Left lung (tissue), 10 donors: ENCODE results near the gene HOXC6. TPM values are rescaled to one million over a fixed set of nuclear protein-coding genes. Genes with fewer than 3 reads are reported as not detected.

Experiments used
- ATAC-seq: fragments of 200-7000 bp; cut with Tn5 transposase; one replicate; pipeline ENCODE4 v1.9.1; 2020; ENCODE audit warnings: moderate library complexity
- DNase-seq, 4 donors: peaks; one replicate each; pipeline ENCODE4 v3.0.0-alpha.2; 2013 to 2020
- H3K27ac ChIP-seq, 2 donors: fragments of 200-600 bp; sonication (generic) in 1 of 2; one replicate each; pipeline versions ENCODE4 v1.5.0 to v1.8.0; 2020 to 2021
- H3K27me3 ChIP-seq, 2 donors: fragments of 200-600 bp; sonication (generic) in 1 of 2; one replicate each; pipeline versions ENCODE4 v1.5.0 to v1.8.0; 2020 to 2021
- H3K36me3 ChIP-seq, 2 donors: fragments of 200-600 bp; sonication (generic) in 1 of 2; one replicate each; pipeline versions ENCODE4 v1.5.0 to v1.8.0; 2020 to 2021
- H3K4me1 ChIP-seq, 2 donors: fragments of 200-600 bp; one replicate each; pipeline ENCODE4 v1.8.0; 2021
- H3K4me3 ChIP-seq, 2 donors: fragments of 200-600 bp; sonication (generic) in 1 of 2; one replicate each; pipeline versions ENCODE4 v1.5.0 to v1.8.0; 2020 to 2021; ENCODE audit warnings: mild to moderate bottlenecking in 1 of 2
- H3K9me3 ChIP-seq, 2 donors: fragments of 200-600 bp; sonication (generic) in 1 of 2; one replicate each; pipeline versions ENCODE4 v1.5.0 to v1.8.0; 2020 to 2021
- CTCF ChIP-seq, 2 donors: fragments of 200-600 bp; sonication (generic) in 1 of 2; IDR thresholded peaks; one replicate each; pipeline versions ENCODE4 v1.5.0 to v1.8.0; 2021; ENCODE audit warnings: antibody characterized with exemption in 2 of 2
- intact Hi-C, 2 donors: fragments of 100-400 bp; cut with DNase I; formaldehyde crosslinking; loops; one replicate each; pipeline versions ENCODE4 v1.11.2 to v1.14.2; 2022
- polyA plus RNA-seq, 6 donors: library from polyadenylated mRNA; unstranded; fragments of 120-200 nt; gene quantifications; one replicate each; pipeline ENCODE4 v1.2.1, GENCODE V29; 2013; ENCODE audit not compliant: insufficient read length in 6 of 6
- total RNA-seq, 2 donors: library from RNA; stranded (reverse); fragmentation: NEBNext Ultra II Directional; extraction: Animal tissue kit (Norgen Biotek cat#: 25700); gene quantifications; one replicate each; pipeline ENCODE4 v1.2.1, GENCODE V29; 2021
- donor health status: DM: no; HTN: yes; CAD: no.
- donor health status: DM: no; HTN: no; CAD: no.

Gene HOXC6
- total and polyA plus RNA-seq, 8 donors: 0.93 to 3.2 (median 2.1) TPM

- DNase-seq (no peak), ATAC-seq (no peak)
- no peak for TF ChIP-seq CTCF (IDR thresholded peaks at IDR 0.05)
- Histone ChIP-seq H3K27me3 (peaks cover 100% of the 10 kb centered on the region in 2 donors), H3K36me3 (no peaks in the 10 kb centered on the region), H3K4me1 (peaks cover 12 to 26% of the 10 kb centered on the region in 2 donors), H3K9me3 (no peaks in the 10 kb centered on the region), H3K27ac (no peak overlapping the region), H3K4me3 (peak overlapping the region in 1 of 2 donors; percentile 41)
- intact Hi-C loops: no loop called here
Observed at GRCh38 chr12:53995002-53995377, 33.2 kb upstream of the HOXC6 start.

GRCh38 chr12:53995378-53996239, 32.6 kb upstream of the HOXC6 start:
- no peak for TF ChIP-seq CTCF (IDR thresholded peaks at IDR 0.05)
- intact Hi-C loops: no loop called here
- peak overlapping the region; percentile 24 to 41 for H3K4me3 ChIP-seq
- H3K27me3 ChIP-seq: peaks cover 100% of the 10 kb centered on the region in 2 donors
- peaks cover 17 to 33% of the 10 kb centered on the region in 2 donors for H3K4me1 ChIP-seq
- DNase-seq (peak in 2 of 4 donors; percentile 46 to 71), ATAC-seq (peak; percentile 57)
- no peaks in the 10 kb centered on the region for H3K36me3 ChIP-seq
- H3K9me3 ChIP-seq: no peaks in the 10 kb centered on the region
- H3K27ac ChIP-seq: no peak overlapping the region

GRCh38 chr12:53996240-53997203, 31.7 kb upstream of the HOXC6 start:
- H3K9me3 ChIP-seq: no peaks in the 10 kb centered on the region
- H3K27me3 ChIP-seq: peaks cover 100% of the 10 kb centered on the region in 2 donors
- H3K27ac ChIP-seq: no peak overlapping the region
- ATAC-seq (no peak), DNase-seq (peak in 1 of 4 donors; percentile 23)
- H3K4me1 ChIP-seq: peaks cover 17 to 33% of the 10 kb centered on the region in 2 donors
- TF ChIP-seq CTCF (IDR thresholded peaks at IDR 0.05): no peak
- intact Hi-C loops: no loop called here
- peak overlapping the region in 1 of 2 donors; percentile 41 for H3K4me3 ChIP-seq
- no peaks in the 10 kb centered on the region for H3K36me3 ChIP-seq

GRCh38 chr12:53997204-53998109, 30.8 kb upstream of the HOXC6 start:
- TF ChIP-seq CTCF (IDR thresholded peaks at IDR 0.05): no peak
- Histone ChIP-seq H3K4me3 (no peak overlapping the region), H3K9me3 (no peaks in the 10 kb centered on the region), H3K27me3 (peaks cover 99 to 100% of the 10 kb centered on the region in 2 donors), H3K27ac (no peak overlapping the region), H3K36me3 (no peaks in the 10 kb centered on the region), H3K4me1 (peaks cover 17 to 33% of the 10 kb centered on the region in 2 donors)
- ATAC-seq (no peak), DNase-seq (peak in 1 of 4 donors; percentile 81)
- intact Hi-C loops: no loop called here
